GM12875 (cell line): ENCODE measurements around the gene KCNIP4.

Source experiments
- H3K4me3 ChIP-seq: one replicate; pipeline ENCODE4 v1.5.1; 2011; ENCODE audit warnings: low read depth, low read length, control low read depth
- TF ChIP-seq, protein P1 (sequence below): IDR thresholded peaks from 2 replicates; pipeline ENCODE4 v1.5.1; 2011; ENCODE audit warnings: low read depth, mild to moderate bottlenecking, control low read depth, inconsistent platforms, low read length, moderate library complexity, borderline replicate concordance; ENCODE audit not compliant: insufficient read depth

KCNIP4 gene

DNA sequence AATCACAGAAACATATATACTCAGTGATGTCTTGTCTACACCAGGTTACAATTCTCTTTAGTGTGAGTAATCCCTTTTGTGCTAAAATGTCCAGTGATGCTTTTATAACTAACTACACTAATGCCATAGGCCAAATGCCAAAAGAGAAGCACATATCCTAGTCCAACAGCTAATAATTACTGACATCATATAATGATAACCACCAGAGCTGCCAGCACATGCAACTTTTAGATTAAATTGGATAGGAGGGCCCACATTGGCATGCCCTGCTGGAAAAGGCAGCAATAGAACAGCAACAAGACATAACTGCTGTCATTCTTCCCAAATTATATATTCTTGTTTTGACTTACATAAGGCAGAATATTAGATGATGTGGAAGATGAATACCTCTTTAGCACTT, 238.8 kb downstream of the KCNIP4 start:
- H3K4me3 ChIP-seq = no peak overlapping the region
- TF ChIP-seq, protein P1, sequence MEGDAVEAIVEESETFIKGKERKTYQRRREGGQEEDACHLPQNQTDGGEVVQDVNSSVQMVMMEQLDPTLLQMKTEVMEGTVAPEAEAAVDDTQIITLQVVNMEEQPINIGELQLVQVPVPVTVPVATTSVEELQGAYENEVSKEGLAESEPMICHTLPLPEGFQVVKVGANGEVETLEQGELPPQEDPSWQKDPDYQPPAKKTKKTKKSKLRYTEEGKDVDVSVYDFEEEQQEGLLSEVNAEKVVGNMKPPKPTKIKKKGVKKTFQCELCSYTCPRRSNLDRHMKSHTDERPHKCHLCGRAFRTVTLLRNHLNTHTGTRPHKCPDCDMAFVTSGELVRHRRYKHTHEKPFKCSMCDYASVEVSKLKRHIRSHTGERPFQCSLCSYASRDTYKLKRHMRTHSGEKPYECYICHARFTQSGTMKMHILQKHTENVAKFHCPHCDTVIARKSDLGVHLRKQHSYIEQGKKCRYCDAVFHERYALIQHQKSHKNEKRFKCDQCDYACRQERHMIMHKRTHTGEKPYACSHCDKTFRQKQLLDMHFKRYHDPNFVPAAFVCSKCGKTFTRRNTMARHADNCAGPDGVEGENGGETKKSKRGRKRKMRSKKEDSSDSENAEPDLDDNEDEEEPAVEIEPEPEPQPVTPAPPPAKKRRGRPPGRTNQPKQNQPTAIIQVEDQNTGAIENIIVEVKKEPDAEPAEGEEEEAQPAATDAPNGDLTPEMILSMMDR = no peak

GRCh38 chr4:21709031-21709430, 239.5 kb downstream of the KCNIP4 start:
- no peak overlapping the region for H3K4me3 ChIP-seq
- TF ChIP-seq, protein P1 = no peak

GRCh38 chr4:21699446-21699845, 249.1 kb downstream of the KCNIP4 start:
- TF ChIP-seq, protein P1 = no peak

DNA sequence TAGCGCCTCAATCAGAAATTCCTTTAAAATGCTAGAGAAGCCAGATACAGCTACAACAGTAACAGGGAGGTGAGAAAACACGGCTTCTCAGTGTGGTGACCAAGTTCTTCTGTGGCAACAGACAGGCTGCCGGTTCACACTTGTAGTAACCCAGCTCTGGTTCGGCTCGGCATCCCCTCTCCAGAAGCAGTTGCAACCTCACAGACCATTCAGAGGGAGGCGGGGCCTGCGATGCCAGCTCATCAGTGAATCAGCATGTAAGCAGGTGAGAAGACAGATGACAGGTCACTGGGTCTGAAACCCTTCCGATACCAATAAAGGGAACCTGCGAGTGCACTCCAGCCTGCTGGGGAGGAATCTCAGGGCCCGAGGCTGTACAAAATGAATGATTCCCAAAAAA, 251.0 kb downstream of the KCNIP4 start:
- no peak overlapping the region for H3K4me3 ChIP-seq
- TF ChIP-seq, protein P1 = no peak

More at GRCh38 chr4:21699446-21699845, 249.1 kb downstream of the KCNIP4 start:
- no peak overlapping the region for H3K4me3 ChIP-seq

DNA sequence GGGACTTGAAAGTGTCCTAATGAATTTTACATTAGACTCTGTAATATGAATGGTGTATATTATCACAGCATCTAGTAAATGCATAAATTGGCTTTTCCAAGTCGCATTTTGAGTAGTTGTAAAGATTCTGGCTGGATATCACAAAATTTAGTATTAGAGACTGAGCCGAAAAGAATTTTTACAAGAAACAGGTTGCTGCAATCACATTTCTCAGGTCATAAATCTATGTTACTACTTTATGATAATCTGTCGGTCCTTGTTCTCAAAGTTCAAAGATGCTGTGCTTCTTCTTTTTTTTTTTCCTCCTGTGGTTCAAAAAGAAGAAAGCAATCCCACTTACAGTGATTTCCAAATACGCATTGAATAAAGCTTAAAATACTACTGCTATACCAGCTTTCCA, 253.4 kb downstream of the KCNIP4 start:
- TF ChIP-seq, protein P1 = no peak
- H3K4me3 ChIP-seq = no peak overlapping the region

- H3K4me3 ChIP-seq = no peak overlapping the region
- TF ChIP-seq, protein P1 = no peak
Observed at GRCh38 chr4:21692241-21692640, 256.3 kb downstream of the KCNIP4 start.

- no peak overlapping the region for H3K4me3 ChIP-seq
- TF ChIP-seq, protein P1 = no peak
Observed at GRCh38 chr4:21688596-21689265, 259.8 kb downstream of the KCNIP4 start.
